K562 (cell line): Measurements from ENCODE around the gene ATAD2B. TPM values are rescaled to one million over a fixed set of nuclear protein-coding genes. Genes with fewer than 3 reads are reported as not detected.
A peak's percentile ranks its signal among the peaks of the same experiment; 100 is the strongest.

ENCODE experiments used
- ARHGAP35 ChIP-seq: fragments of 450-650 bp; IDR thresholded peaks from 2 replicates; pipeline ENCODE4 v1.6.1; 2018; ENCODE audit not compliant: partially characterized antibody
- CBFA2T3 ChIP-seq: fragments of 450-650 bp; IDR thresholded peaks from 2 replicates; pipeline ENCODE4 v1.6.1; 2017
- CEBPG ChIP-seq, 3 experiments: fragments of 200-800 bp in 1 of 3; sonication (Bioruptor generic) in 1 of 3; sonication (generic) in 1 of 3; formaldehyde crosslinking in 1 of 3; IDR thresholded peaks in 2 of 3; conservative IDR thresholded peaks in 1 of 3; 2 replicates each; pipeline versions ENCODE4 v1.6.1 to v1.8.0; 2016 to 2022; ENCODE audit warnings: missing compliant biosample characterization in 2 of 3, missing genetic modification characterization in 2 of 3, mild to moderate bottlenecking in 1 of 3, missing genetic modification reagents in 1 of 3
- ELF2 ChIP-seq: fragments of 250-450 bp; sonication (Bioruptor Pico); IDR thresholded peaks from 2 replicates; pipeline ENCODE4 v1.5.0; 2021; ENCODE audit warnings: mild to moderate bottlenecking
- EP400 ChIP-seq: fragments of 450-650 bp; IDR thresholded peaks from 2 replicates; pipeline ENCODE4 v1.6.1; 2017; ENCODE audit warnings: antibody characterized with exemption, mild to moderate bottlenecking, moderate library complexity
- ETV1 ChIP-seq: fragments of 450-650 bp; conservative IDR thresholded peaks from 2 replicates; pipeline ENCODE4 v1.6.1; 2016; ENCODE audit warnings: missing genetic modification characterization, control low read depth, low read depth, missing compliant biosample characterization
- IRF2 ChIP-seq: sonication (generic); formaldehyde crosslinking; IDR thresholded peaks from 2 replicates; pipeline ENCODE4 v1.8.1; 2022; ENCODE audit warnings: mild to moderate bottlenecking, missing genetic modification reagents
- MTA3 ChIP-seq: fragments of 450-650 bp; formaldehyde crosslinking; IDR thresholded peaks from 2 replicates; pipeline ENCODE4 v1.6.1; 2017; ENCODE audit warnings: mild to moderate bottlenecking, borderline replicate concordance
- PRDM10 ChIP-seq: fragments of 450-650 bp; IDR thresholded peaks from 2 replicates; pipeline ENCODE4 v1.6.1; 2018; ENCODE audit not compliant: partially characterized antibody
- XRCC4 ChIP-seq: IDR thresholded peaks from one replicate; pipeline ENCODE4 v1.6.1; 2011; ENCODE audit not compliant: insufficient read depth, insufficient read length; ENCODE audit errors: extremely low read depth
- ZNF668 ChIP-seq: fragments of 250-450 bp; sonication (Bioruptor Pico); IDR thresholded peaks from 2 replicates; pipeline ENCODE4 v1.8.0; 2022; ENCODE audit warnings: mild to moderate bottlenecking, inconsistent platforms
- ZNF76 ChIP-seq: fragments of 250-450 bp; sonication (Bioruptor Pico); IDR thresholded peaks from 2 replicates; pipeline ENCODE4 v1.4.0; 2020; ENCODE audit warnings: mild to moderate bottlenecking, moderate library complexity, borderline replicate concordance
- polyA plus RNA-seq, 8 experiments: library from polyadenylated mRNA; depleted of rRNA in 4 of 8; stranded (reverse) in 5 of 8; unstranded in 3 of 8; fragments of >200 nt; fragmentation: Nextera tagmentation in 2 of 8; fragmentation: Illumina TruSeq in 1 of 8; extraction: Ambion mirVana in 2 of 8; extraction: Trizol in 1 of 8; gene quantifications; 2 replicates each; pipeline versions ENCODE4 v1.2.1 to v1.2.3, GENCODE V29; 2011 to 2014; ENCODE audit warnings: inconsistent platforms in 1 of 8, missing spikeins in 1 of 8
- total RNA-seq, 7 experiments: library from RNA; depleted of rRNA in 6 of 7; stranded (reverse); fragments of >200 nt in 6 of 7; fragmentation: Illumina TruSeq in 2 of 7; extraction: Trizol in 2 of 7; gene quantifications; 2 replicates each; pipeline versions ENCODE4 v1.2.1 to v1.2.3, GENCODE V29; 2011 to 2021; ENCODE audit warnings: low replicate concordance in 1 of 7
- TF ChIP-seq, protein P1 (sequence below): fragments of 200-600 bp; sonication (generic); IDR thresholded peaks from one replicate; pipeline ENCODE4 v1.6.1; 2012; ENCODE audit warnings: mild to moderate bottlenecking, low read depth, low read length, inconsistent platforms

Gene ATAD2B
- total and polyA plus RNA-seq, 9 of the 15 experiments (the other 6 are each of a cell fraction or from before 2014, with no cell fraction given), result 3.2 to 21.6 (median 11.4) TPM

GRCh38 chr2:23916727-23917405 lies 10.1 kb downstream of the ATAD2B start (continued):
- TF ChIP-seq, protein P1, sequence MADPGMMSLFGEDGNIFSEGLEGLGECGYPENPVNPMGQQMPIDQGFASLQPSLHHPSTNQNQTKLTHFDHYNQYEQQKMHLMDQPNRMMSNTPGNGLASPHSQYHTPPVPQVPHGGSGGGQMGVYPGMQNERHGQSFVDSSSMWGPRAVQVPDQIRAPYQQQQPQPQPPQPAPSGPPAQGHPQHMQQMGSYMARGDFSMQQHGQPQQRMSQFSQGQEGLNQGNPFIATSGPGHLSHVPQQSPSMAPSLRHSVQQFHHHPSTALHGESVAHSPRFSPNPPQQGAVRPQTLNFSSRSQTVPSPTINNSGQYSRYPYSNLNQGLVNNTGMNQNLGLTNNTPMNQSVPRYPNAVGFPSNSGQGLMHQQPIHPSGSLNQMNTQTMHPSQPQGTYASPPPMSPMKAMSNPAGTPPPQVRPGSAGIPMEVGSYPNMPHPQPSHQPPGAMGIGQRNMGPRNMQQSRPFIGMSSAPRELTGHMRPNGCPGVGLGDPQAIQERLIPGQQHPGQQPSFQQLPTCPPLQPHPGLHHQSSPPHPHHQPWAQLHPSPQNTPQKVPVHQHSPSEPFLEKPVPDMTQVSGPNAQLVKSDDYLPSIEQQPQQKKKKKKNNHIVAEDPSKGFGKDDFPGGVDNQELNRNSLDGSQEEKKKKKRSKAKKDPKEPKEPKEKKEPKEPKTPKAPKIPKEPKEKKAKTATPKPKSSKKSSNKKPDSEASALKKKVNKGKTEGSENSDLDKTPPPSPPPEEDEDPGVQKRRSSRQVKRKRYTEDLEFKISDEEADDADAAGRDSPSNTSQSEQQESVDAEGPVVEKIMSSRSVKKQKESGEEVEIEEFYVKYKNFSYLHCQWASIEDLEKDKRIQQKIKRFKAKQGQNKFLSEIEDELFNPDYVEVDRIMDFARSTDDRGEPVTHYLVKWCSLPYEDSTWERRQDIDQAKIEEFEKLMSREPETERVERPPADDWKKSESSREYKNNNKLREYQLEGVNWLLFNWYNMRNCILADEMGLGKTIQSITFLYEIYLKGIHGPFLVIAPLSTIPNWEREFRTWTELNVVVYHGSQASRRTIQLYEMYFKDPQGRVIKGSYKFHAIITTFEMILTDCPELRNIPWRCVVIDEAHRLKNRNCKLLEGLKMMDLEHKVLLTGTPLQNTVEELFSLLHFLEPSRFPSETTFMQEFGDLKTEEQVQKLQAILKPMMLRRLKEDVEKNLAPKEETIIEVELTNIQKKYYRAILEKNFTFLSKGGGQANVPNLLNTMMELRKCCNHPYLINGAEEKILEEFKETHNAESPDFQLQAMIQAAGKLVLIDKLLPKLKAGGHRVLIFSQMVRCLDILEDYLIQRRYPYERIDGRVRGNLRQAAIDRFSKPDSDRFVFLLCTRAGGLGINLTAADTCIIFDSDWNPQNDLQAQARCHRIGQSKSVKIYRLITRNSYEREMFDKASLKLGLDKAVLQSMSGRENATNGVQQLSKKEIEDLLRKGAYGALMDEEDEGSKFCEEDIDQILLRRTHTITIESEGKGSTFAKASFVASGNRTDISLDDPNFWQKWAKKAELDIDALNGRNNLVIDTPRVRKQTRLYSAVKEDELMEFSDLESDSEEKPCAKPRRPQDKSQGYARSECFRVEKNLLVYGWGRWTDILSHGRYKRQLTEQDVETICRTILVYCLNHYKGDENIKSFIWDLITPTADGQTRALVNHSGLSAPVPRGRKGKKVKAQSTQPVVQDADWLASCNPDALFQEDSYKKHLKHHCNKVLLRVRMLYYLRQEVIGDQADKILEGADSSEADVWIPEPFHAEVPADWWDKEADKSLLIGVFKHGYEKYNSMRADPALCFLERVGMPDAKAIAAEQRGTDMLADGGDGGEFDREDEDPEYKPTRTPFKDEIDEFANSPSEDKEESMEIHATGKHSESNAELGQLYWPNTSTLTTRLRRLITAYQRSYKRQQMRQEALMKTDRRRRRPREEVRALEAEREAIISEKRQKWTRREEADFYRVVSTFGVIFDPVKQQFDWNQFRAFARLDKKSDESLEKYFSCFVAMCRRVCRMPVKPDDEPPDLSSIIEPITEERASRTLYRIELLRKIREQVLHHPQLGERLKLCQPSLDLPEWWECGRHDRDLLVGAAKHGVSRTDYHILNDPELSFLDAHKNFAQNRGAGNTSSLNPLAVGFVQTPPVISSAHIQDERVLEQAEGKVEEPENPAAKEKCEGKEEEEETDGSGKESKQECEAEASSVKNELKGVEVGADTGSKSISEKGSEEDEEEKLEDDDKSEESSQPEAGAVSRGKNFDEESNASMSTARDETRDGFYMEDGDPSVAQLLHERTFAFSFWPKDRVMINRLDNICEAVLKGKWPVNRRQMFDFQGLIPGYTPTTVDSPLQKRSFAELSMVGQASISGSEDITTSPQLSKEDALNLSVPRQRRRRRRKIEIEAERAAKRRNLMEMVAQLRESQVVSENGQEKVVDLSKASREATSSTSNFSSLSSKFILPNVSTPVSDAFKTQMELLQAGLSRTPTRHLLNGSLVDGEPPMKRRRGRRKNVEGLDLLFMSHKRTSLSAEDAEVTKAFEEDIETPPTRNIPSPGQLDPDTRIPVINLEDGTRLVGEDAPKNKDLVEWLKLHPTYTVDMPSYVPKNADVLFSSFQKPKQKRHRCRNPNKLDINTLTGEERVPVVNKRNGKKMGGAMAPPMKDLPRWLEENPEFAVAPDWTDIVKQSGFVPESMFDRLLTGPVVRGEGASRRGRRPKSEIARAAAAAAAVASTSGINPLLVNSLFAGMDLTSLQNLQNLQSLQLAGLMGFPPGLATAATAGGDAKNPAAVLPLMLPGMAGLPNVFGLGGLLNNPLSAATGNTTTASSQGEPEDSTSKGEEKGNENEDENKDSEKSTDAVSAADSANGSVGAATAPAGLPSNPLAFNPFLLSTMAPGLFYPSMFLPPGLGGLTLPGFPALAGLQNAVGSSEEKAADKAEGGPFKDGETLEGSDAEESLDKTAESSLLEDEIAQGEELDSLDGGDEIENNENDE, result no peak
- TF ChIP-seq ETV1 (tag), result peak; percentile 34; the same call in 1 of the 2 replicates
- no peak for TF ChIP-seq ELF2
- TF ChIP-seq ARHGAP35, result no peak
- TF ChIP-seq EP400, result 0 out of 2 replicates have a peak, but pooled peaks have one; percentile 15
- TF ChIP-seq XRCC4, result no peak
- no peak for TF ChIP-seq CEBPG (CRISPR knock-in tag; IDR thresholded peaks at IDR 0.05)
- no peak for TF ChIP-seq CEBPG (tag; conservative IDR thresholded peaks at IDR 0.05 in 1 of 2, IDR thresholded peaks at IDR 0.05 in 1 of 2)
- no peak for TF ChIP-seq PRDM10
- TF ChIP-seq CBFA2T3, result no peak
- TF ChIP-seq ZNF76 (CRISPR knock-in tag), result no peak
- no peak for TF ChIP-seq MTA3
- TF ChIP-seq IRF2, result no peak
- TF ChIP-seq ZNF668 (CRISPR knock-in tag), result no peak
